ENCODE measurements around the gene MTHFD1L.
"Not testable (repeated sequence)": the region's sequence is repeated elsewhere in the genome, so short reads cannot be mapped to it uniquely, and the experiment has no call there.

The MTHFD1L gene

DNA sequence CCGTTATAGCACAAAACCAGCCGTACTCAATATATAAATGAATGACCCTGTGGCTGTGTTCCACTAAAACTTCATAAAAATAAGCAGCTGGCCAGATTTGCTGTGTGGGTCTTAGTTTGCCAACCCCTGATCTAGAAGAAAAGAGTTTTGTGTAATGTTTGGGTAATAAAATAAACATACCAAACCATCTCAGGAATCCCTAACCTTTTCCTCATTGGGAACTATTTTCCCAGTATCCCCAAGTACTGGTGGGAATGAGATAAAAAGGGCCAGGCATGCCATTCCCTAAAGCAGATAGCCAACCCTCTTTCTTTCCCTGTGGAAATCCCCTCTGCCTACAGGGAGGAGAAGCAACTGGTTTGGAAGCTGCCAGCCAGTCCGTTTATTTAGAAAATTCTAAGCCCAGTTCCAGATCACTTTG lies 205.1 kb downstream of the MTHFD1L start:
- no peak for DNase-seq

DNA sequence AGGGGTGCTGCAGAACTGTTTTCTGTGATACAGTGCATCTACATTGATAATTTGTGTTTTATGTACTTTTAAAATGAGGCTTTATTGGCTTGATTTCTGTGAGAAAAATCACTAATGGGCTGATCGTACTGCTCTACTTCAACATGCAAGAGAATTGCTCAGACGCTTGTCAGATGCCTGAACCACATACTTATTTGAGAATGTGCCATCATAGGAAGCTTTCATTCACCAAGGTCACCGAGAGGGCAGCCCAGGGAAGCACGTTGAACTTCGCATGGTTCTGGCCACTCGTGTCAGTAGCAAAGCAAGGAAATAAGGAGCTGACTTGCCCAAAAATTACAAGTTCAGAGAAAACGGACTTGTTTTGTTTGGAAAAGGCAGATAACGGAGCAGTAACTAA lies 205.8 kb downstream of the MTHFD1L start:
- DNase-seq = no peak

DNA sequence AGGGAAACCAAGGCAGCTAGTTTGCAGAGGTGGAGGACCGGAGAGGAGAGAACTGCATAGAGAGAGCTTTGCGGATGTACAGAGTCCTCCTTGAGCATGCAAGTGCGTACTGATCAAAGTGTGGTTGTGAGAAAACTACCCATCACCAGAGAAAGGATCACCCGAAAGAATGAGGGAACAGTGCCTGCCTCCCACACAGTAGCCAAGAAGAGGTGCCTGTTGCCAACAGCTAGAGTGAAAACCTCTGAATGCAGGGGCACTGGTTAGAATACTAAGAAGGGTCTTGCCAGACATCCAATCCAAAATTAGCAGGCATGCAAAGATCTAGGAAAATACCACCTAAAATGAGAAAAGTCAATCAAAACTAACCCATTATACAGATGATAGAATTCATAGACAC lies 207.6 kb downstream of the MTHFD1L start:
- no peak for DNase-seq

DNA sequence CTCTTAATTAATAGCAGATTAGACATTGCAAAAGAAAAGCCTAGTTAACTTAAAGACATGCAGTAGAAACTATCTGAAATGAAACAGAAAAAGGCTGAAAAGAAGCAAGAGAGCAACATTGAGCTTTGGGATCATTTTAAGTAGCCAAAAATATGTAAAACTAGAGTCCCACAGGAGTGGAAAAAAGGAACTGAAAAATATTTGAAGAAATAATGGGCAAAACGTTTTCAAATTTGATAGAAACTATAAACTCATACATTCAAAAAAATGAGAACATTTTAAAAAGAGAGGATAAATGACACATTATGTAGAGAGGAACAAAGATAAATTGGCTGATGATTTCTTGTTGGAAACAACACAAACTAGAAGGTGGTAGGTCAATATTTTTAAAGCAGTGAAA lies 208.2 kb downstream of the MTHFD1L start:
- DNase-seq = no peak

DNA sequence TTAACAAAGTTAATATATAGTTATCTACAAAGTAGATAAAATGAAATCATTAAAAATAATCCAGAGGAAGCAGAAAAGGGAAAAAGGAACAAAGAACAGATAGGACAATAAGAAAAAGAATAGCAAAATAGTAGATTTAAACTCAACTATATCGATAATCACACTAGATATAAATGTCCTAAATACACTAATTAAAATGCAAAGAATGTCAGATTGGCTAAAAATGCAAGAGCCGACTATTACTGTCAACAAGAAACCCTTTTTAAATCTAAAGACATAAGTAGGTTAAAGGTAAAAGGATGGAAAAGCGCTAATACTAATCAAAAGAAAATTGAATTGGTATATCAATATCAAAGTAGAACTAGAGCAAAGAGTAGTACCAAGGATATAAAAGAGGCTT lies 209.5 kb downstream of the MTHFD1L start:
- no peak for DNase-seq

DNA sequence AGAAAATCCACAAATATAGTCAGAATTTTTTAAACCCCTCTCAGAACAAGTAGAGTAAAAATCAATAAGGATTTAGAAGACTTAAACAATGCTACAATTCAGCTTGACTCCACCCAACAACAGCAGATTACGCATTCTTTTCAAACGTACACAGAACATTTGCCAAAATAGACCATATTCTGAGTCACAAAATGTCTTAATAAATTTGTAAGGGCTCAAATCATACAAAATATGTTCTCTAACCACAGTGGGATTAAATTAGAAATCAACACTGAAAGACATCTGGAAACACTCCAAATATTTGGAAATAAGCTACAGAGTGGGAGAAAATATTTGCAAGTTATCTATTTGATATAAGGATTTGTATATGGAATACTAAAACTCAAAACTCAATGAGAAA lies 210.0 kb downstream of the MTHFD1L start:
- no peak for DNase-seq

DNA sequence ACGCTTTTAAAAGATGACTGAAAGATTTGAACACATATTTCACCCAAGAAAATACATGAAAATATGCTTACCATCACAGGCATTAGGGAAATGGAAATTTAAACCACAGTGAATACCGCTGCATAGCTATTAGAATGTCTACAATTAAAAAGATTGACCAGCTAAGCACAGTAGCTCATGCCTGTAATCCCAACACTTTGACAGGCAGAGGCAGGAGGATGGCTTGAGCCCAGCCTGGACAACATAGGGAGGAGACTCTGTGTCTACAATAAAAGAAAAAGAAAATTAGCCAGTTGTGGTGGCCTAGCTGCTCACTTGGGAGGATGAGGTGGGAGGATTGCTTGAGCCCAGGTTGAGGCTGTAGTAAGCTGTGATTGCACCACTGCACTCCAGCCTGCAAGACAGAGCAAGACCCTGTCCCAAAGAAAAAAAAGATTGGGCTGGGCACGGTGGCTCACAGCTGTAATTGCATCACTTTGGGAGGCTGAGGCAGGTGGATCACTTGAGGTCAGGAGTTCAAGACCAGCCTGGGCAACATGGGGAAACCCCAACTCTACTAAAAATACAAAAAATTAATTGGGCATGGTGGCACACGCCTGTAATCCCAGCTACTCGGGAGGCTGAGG lies 210.5 kb downstream of the MTHFD1L start:
- DNase-seq = no peak

DNA sequence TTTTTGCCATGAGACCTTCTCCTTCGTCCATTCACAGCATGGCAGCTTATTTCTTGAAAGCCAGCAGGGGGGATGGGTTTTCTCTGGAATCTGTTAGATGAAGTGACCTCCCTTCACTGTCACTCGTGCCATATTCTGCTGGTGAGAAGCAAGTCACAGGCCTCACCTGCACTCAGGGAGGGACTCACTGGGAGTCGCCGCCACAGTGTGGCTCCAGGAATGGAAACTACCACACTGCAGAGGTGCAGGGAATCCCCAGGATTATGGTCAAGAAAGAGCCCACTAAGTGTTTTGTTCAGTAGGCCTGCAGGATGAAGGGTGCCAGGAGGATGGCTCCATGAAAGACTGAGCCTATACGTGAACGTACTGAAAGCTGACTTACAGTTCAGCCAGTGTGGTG lies 213.2 kb downstream of the MTHFD1L start:
- no peak for DNase-seq

DNA sequence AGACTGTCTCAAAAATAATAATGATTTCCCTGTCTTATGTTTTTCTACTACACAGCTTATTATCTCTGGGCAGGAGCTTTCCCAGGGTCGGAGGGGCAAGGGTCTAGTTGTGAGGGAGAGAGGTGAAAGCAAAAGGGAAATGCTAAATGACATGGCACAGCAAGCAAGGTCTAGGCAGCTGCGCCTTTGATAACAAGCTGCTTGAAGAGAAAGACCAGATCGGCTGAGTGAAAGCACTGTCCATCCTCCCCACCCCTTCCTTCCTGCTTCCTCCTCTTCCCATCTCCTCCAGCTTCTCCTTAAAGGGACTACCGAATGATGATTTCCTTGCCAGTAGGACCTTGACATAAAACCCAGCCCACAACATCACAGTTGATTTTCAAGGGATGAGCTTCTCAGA lies 216.2 kb downstream of the MTHFD1L start:
- DNase-seq = no peak

DNA sequence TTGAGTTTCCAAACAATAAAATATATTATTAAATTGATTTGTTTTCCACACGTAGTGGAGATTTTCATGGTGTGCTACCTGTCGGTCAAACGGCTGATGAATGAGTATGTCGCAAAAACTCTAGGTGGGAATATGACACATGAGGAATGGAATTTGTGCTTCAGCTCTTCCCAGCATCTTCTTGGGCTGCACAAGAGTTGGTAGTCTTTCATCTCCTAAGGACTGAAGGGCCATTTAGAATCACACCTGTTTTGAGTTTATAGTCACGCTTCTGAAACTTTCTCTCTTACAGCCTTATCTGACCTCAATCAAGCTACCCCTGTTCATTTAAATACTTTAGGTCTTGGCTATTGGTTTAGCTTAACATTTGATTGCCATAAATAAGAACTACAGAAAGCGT lies 216.6 kb downstream of the MTHFD1L start:
- DNase-seq = no peak

DNA sequence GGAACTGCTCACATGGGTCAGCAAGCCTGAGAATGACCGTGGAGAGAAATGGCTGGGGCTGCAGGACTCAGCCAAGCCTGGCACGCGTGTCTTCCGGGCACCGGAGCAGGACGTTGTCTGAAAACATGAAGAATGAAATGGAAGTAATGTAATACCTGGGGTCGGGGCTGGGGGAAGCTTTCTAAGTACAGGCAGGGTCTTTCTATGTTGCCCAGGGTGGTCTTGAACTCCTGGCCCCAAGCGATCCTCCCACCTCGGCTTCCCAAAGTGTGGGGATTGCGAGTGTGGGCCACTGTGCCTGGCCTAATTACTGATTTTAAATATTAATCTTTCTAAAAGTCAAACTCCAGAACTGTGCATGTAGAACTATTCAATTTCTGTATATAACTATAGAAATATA lies 218.8 kb downstream of the MTHFD1L start:
- no peak for DNase-seq

DNA sequence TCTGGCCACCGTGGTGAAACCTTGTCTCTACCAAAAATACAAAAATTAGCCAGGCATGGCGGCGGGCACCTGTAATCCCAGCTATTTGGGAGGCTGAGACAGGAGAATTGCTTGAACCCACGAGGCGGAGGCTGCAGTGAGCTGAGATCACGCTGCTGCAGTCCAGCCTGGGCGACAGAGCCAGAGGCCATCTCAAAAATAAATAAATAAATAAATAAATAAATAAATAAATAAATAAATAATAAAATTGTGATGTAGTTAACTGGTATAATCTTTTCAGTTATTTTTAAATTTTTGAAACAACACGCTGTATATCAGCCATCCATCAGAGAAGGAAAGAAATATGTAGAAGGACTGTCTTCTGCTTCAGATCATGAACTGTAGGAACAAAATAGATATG lies 221.6 kb downstream of the MTHFD1L start:
- not testable (repeated sequence) for DNase-seq

DNA sequence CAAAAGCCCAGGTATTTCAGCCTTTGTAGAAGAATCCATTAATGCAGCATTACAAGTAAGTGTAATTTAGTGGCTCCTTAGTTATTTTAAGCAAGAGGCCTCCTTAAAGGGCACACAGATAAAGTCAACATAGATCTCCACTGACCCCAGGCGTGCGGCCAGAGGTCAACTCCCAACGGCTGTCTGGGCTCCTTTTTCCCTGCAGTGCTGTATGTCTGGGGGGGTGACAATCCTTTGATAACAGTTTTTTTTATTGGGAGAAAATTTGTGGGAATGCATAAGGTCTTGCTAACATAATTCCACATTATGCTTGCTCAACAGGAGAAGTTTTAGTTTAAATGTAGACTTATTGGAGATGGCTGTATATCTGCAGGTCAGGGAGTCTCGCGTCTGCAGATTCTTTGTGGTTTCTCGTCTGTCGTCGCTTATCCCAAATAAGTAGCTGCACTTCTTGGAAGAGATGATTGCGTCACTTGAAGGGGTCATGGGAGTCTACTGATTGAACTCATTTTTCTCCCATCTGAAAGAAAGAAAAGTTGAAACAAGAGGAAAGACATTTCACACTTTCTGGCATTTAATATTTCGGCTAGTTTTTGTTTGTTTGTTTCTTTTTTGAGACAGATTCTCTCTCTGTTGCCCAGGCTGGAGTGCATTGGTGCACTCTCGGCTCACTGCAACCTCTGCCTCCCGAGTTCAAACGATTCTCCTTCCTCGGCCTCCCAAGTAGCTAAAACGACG lies 222.5 kb downstream of the MTHFD1L start:
- DNase-seq = no peak

DNA sequence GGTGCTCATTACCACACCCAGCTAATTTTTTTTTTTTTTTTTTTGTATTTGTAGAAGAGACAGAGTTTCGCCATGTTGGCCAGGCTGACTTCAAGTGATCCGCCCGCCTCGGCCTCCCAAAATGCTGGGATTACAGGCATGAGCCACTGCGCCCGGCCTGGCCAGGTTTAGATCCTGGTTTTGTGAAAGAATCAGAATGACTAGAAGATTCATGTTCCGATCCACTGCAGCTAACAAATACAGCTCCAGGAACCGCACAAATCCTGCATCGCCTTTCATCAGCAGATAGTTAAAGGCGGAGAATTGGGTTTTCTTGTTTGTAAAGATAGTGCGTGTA lies 223.1 kb downstream of the MTHFD1L start:
- DNase-seq = no peak

DNA sequence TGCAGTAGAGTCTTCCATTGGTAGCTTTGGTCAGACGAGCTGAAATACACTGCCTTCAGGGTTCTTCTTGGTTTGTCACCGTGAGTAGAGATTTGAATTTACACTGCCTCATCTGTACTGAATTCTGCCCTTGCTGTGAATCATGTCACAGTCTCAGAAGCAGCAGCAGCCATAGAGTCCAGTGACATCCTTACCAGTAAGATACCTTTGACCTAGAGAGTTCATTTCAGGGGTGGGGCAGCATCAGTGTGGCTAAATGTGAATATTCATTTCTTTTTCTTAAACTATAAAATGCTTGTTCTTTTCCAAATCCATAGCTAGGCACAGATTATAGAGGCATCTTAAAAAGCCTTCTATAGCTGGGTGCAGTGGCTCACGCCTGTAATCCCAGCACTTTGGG lies 223.5 kb downstream of the MTHFD1L start:
- DNase-seq = no peak

DNA sequence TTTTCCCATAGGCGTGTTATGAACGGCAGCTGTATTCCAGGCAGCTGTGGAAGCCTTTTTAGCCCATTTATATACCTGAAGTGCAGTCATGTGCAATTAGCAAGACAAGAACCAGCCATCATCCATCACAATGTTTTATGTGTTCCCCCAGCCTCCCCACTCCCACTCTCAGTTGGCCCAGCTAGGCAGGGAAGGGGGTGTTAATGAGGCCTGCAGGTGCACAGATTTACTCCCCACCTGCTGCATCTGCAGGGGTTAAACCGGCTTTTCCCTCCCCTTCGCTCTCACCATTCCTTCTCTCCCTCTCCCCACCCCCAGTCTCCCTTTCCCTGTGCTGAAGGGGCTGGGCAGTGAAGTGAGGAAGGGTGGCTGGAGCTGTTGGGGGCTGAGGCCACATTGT lies 224.5 kb downstream of the MTHFD1L start:
- no peak for DNase-seq

DNA sequence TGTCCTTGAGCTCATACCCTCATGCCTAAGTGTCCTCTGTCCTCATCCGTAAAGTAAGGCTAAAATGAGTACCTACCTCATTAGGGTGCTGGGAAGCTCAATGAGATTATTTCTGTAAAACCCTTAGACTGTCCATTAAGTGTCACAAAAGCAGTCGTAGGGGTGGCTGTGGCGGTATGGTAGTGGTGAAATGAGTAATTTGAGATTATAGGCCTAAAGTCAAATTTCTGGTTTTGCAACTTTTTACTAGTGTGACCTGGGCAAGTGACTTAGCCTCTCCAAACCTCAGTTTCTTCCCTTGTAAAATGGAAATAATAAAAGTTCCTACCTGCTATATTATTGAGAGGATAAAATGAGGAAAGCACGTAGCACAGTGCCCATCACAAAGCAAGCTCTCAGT lies 226.1 kb downstream of the MTHFD1L start:
- no peak for DNase-seq

DNA sequence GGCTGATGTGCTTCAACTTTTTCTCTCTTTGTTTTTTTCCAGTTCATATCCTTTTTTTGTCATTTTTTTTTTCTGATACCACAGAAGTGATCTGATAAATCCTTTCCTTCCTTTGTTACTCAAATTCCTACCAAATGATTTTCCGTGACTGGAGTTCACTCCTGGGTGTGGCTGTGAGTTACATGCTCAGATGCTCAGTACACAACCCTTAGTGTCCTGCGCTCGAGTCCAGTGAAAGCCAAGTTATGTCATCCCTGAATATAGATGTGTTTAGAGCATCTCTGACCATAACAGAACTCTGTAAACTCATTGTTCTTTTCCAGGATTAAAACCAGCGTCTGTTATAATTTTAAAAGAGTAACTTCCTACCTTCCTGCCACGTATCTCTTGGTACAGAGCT lies 227.1 kb downstream of the MTHFD1L start:
- DNase-seq = no peak

DNA sequence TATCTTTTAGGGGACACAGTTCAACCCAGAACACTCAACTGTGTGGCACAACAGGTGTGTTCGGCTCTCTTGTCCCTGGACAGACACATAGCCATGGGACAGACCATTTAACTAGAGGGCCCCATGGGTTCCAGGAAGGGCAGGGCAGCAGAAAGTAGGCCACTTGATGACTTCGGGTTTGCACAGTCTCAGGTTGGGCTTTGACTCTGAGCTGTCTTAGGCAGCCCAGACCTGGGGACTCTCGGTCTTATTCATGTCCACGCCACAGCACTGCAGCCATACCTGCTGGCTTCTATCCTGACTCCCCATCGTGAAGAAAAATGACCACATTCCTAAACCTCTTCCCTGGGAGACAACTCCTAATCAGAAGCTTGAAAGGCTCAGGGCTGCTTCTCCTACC lies 228.2 kb downstream of the MTHFD1L start:
- no peak for DNase-seq

DNA sequence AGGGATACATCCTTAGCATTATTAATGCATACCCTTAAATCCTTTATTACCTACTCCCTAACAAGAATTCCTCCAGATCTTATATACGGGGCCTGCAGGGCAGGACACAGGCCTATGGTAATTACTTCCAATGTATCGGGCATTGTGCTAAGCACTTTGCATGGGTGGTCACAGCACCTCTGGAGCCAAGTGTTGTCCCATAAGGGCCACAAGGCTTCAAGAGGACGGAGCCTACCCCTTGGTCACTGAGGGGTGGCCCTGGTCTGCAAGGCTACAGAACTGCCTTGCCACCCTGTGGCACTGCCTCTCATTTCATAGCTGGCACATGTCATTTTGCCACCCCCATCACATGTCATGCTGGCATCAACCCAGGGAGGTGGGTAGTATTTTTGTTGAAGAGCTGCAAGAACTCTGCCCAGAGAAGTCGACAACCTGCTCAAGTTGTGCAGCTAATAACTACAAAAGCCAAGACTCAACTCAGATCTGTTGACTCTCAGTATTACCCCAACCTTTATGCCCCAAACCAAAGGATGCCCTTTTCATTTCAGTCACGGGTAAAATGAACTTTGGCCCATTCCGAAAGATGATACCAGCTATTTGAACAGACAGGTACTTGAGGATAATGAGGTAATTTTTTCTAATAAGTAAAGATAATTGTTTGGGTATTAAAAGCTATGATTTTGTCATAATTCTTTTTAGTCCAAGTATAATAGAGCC lies 230.2 kb downstream of the MTHFD1L start:
- DNase-seq = no peak

DNA sequence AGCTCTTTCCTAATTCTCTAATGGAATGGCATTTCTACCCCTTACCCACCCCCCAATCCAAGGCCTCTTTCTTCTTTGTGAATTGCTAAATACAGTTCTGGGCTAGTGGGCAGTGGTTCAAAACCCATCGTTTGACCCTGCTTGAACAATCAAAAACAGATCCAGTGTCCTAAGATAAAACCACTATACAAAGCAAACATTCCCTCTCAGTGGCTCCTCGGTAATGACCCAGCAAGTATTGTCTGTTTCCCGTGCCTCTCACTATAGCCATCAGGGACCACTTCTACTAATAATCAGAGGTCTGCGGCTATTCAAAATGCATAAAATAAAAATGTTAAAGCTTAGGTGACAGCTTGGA lies 230.7 kb downstream of the MTHFD1L start:
- no peak for DNase-seq

DNA sequence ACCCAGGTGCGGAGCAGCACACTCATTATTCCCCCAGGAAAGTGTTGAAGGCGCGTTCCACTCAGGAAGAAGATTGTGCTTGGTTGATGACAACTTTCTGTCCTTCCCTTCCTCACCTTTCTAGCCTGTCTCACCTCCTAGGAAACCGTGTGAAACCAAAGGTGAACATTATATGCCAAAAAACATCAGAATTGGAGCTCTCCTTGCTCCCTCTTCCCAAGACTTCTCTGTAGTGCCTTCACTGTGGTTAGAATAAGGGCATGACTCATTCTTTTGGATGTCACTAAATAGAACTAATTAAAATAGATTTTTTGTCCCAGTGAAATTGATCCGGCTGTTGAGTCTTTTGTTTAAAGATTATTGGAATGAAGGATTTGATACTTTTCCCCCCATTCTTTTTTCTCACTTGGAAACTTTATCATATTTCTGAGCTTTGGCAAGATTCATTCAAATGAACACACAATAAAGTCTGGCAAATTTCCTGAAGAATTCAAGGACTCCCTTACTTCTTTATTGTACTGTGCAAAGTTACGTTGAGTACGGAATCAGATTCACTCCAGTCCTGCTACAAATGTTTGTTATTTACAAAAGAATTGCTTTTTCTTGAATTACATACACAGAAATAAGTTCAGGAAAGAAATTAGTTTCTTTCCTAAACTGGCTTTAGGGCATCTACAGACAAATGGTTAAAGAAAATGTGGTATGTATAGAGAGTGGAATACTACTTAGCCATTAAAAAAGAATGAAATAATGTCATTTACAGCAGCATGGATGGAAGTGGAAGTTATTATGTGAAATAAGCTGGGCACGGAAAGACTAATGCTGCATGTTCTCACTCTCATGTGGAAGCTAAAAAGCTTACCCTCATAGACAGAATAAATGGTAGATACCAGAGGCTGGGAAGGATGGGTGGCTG lies 231.4 kb downstream of the MTHFD1L start:
- no peak for DNase-seq

DNA sequence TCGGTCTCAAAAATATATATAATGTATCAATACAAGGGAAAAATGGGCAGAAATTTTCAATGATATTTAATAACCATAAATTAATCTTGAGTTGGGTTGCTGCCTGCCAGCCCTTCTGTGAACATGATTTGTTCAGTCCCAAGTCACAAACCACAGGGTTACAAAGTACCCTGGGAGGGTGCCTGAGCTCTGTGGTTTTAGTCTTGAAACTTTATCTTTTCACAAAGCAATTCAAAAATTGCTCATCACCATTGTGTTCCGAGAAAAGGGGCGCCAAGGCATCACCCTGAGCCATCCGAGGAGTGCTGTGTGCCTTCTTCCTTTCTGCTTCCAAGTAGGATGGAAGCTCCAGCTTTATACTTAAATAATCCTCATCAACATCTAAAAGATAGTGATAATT lies 232.7 kb downstream of the MTHFD1L start:
- no peak for DNase-seq

Data from stimulated activated CD4-positive, alpha-beta T cell treated with anti-CD3 and anti-CD28 coated beads, Interleukin-4, amount 100 ng/mL, for 4 hours (primary cell).